DMS79 (cell line): Measurements from ENCODE around the gene DDB1.
A peak's percentile ranks its signal among the peaks of the same experiment; 100 is the strongest.

Experiments used
- DNase-seq: peaks from one replicate; lab custom pipeline; 2025; lab: John Stamatoyannopoulos, UW

DDB1 gene

DNA sequence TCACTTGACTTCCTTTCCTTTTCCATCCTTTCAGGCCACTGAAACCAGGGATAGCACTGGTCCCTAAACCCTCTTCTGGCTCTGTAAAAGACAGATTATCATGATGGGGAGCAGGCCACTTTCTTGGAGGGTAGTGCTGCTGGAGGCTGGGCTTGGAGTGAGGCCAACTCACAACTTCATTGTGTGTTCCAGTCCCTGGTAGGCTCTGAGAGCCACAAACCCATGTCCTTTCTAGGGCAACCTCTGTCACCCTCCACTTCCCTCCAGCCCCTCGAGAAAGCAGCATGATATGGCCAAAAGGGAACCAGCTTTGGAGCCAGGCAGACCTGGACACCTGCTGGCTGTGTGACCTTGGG lies 2.4 kb upstream of the DDB1 start:
- DNase-seq, result no peak

DNA sequence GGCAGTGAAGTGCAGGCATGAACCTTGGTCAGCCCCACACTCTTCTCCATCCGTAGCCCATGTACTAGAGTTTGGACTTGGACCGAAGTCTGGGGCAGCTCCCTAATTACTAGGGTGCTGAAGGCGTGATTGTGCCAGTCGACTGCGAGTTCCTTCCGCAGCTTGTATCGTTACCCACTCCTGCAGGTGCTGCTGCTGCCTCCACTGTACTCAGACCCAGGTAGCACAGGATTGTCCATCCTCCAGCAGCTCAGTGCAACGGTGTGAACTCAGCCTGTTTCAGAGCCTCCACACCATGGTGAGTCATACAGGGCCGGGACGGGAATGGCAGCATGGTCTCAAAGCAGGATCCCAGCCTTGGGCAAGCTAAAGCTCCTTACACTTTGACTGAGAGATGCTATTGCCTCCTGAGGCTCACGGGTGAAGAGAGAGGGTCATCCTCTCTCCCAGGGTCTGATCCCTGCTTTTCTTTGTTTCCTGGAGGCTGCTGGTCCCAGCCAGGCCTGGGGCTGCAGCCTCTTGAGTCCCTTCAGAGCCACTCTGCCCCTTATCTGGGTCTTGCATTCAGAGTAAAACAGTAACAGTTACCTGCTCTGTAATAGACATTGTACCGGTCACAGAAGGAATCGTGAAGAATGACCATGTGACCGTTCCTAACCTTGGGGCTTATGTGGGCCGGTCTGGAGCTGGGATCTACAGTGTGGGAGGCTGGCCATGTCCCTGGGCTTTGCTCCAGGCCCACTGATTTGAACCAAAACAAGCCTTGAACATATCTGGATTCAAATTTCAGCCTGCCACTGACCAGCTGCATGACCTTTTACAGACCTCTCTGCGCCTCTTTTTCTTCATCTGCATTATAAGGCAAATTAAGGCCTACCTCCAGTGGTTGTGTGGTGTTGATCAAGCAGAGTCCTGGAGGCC lies 1.8 kb upstream of the DDB1 start:
- DNase-seq, result no peak

DNA sequence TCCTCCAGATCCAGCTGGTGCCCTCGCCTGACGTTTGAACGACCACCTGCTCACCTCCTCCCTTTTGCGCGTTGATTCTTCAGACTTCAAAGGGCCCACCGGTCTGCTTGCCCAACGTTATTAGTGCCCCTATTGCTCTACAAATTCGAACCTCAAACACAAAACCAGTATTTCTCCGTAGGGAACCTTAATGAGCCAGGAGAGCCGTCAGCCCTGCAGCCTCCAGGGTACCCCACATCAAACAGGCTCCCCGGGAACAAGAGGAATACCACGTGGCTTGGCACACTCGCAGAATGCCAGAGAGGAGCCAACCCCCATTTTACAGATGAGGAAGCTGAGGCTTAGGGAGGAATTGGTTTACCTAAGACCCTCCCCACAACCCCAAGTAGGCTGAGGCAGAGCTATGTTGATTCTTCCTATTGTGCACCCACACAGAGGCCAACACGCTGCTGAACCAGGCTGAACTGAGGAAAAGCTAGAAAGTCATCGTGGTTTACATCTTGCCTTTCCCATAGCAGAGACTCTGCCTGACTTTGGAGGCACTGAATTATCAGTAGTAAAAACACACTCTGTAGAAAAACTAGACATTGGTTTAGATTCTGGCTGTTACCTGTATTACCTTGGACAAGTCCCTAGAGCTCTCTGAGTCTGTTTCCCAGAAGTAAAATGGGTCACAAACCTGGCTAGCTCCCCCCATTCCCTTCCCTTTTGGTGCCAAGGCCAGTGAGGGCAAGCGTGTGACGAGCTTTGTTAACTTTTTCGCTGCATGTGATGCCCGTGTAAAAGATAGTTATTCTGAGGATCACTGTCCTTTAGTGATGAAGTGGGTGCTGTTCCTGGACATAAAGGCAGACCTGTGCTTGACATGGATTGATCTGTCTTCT lies 887 bp upstream of the DDB1 start:
- DNase-seq, result no peak

DNA sequence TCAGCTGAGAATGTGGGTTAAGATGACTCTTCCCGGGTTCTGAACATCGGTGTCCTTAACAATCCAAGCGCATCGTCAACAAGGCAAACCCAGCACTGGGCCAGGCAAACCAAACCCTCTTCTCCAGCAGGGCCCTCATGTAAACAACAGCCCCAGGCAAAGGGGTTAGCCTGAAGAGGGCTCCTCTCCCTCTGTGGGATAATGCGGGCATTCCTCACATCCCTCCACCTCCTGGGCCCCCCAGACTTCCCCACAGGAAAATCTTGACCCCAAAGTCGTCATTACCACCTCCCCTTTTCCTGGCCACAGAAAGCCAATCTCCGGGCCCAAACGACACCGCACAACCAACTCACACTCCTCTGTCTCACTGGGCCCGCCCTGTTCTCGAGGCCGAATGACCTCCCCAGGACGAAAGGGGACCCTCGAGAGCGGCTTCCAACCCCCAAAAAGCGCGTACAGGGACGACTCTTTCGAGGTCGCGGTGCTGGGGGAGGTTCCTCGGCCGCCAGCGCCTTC lies 566 bp downstream of the DDB1 start:
- DNase-seq, result no peak

DNA sequence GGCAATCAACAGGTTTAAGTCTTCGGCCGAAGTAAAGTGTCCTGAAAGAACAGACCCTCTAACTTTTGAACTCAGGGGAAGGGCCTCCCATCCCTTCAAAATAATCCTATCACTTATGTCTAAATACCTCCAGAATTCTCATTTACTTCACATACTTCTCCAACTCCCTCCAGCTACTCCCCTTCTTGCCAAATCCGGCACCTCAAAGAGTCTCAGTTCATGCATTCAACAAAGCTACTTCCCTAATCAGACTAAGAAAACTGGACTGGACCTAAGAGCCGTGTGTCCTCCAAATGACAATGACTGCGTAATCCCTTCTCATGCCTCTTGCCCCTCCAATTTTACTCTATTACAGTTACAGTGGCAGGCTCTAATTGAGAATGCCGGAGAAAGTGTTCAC lies 1.3 kb downstream of the DDB1 start:
- DNase-seq, result no peak

DNA sequence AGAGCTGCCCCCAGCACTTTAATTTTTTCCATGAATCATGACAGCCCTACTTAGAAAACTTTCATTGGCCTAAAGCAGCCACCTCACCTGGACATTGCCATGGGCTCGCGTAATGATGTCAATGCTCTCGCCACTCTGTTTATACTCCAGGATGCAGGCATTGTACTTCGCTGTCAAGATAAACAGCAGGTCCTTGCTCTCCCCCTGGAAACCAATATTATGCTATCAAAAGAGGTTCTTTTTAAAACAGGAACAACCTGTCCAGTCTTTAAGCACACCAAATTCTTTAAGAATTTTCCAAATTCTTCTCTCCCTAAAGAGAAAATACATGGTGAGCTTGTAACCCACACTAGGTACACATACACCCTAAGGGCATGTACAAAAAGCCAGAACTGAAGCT lies 3.0 kb downstream of the DDB1 start:
- no peak for DNase-seq

DNA sequence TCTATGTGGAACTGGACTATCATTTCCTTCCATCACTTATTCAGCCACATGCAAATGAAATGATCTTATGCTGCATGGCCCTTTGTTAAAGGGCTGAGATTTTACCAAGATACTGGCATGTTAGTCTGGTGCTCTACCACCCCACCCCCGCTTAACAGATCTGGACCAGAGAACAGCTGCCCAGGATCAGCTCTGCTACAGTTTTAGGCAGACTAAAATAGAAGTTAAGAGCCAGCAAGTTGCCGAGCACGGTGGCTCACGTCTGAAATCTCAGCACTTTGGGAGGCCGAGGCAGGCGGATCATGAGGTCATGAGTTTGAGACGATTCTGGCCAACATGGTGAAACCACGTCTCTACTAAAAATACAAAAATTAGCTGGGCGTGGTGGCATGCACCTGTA lies 4.6 kb downstream of the DDB1 start:
- no peak for DNase-seq

DNA sequence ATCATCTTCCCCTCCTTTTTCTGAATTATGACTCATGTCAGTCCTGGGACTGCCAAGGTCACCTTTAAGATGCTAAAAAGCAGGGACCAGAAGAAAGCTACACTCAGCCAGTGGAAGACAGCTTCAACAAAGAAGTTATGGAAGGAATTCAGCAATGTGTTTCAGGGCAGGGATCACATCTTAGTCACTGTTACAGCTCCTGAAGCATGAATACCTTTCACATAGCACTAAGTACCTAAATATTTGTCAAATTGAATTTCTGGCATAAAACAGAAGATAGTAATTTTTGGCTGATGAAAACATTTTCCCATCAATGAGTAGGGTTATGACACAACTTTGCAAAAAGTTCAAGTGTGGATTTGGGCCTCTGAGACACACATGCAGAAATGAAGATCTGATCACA lies 5.2 kb downstream of the DDB1 start:
- DNase-seq, result no peak

DNA sequence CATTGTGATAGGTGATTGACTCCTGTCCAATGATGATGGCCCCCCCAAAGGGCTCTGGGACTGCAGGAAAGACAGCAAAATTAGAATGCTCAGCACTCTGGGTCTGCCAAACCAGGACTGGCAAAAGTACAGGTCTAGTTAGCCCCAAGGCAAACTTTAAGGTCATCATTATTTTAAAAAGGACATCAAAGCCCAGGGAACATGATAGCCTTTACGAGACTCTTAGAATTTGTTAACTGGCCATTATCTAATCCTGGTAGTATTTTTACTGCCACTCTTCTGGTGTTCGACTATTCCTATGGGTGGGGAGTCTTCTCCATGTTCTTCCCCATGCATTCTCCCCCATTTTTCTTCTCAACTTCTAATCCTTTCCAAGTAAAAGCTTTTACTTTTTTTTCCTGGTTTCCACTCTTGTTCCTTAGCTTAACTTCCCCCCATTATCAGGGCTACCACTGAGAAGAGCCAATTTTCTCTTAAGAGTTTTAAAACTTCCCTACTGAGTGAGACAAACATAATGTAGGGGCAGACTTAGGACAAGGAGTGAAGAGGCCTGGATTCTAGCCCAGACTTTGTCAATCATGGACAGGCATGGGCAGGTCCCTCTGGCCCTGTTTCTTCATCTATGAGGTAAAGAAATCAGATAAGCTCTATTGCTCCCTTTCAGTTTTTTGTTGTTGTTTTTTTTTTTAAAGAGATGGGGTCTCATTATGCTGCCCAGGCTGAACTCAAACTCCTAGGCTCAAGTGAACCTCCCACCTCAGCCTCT lies 7.1 kb downstream of the DDB1 start:
- DNase-seq, result no peak

DNA sequence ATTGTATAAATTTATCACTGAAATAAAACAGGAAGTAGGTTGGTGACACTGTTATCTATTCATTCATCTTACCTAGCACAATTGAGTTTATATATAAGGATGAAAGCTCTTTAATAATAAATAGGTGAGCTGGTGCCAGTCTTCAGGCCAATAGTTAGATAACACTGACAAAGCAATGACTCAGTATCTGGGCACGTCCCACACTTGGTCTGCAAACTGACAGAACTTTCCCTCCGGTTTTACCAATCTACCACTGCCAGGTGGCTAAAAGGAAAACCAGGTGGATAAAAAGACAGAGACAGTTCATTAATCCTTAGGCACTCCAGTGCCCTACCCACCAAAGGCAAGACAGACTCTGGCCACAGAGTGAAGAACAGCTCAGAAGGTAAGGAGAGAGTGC lies 17.6 kb downstream of the DDB1 start:
- no peak for DNase-seq

DNA sequence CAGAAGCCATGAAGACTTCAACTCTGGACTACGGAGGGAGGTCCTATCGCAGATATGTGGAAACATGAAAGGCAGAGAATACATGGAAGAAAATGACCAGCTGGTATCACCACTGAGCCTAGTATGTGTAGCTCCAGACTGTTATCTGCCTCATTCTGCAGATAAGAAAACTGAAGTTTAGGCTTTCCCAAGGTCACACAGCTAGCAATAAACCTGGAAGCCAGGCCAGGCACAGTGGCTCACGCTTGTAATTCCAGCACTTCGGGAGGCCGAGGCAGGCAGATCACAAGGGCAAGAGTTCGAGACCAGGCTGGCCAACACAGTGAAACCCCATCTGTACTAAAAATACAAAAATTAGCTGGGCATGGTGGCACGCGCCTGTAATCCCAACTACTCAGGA lies 22.2 kb downstream of the DDB1 start:
- DNase-seq, result no peak

DNA sequence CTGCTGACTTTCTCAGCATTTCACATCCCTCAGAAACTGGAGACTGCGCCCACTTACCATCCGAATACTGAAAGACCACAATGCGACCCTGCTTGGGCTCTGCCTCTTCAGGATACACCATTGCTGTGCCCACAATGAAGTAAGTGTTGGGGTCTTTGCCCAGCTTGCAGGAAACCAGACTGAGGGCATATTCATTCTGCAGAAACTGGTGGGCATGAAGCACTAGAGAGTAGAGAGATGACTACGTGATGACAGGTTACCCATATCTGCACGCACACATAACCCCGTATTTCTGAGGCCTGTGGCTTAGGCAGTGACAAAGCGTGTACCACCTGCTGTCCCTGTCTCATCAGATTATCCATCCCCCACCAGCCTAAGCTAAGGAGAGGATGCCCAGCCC lies 23.2 kb downstream of the DDB1 start:
- no peak for DNase-seq

DNA sequence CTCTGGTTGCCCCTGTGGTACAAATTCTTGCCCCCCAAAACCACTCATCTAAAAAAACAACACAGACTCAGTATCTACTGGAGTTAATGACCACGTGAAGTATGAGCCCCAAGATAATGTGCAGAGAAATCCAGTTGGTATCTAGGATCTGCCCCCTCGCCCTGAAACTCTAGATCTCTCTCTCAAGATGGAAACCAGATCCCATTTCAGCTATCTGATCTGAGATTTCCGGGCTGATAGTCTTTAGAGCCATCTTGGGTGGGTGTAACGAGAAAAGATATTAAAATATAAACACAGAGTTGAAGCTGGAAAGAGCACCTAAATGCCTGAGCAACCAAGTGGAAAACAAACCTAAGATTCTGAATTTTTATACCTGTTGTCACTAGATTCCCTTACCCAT lies 23.8 kb downstream of the DDB1 start:
- no peak for DNase-seq

DNA sequence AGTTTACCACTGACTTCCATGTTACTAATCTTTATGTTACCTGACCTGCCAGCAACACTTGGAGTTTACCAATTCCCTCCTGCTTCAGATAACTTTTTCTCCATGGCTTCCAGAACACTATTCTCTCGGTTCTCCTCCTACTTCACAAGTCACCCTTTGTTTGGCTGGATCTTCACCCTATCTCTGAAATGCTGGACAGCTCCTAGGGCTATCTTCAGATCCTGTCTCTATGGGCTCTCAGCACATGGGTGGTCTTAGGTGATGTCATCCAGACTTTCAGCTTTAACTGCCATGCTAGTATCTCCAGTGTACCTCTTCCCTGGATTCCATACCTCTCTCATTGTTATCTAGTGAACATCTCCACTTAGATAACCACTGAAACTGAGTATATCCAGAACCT lies 25.6 kb downstream of the DDB1 start:
- DNase-seq, result no peak

DNA sequence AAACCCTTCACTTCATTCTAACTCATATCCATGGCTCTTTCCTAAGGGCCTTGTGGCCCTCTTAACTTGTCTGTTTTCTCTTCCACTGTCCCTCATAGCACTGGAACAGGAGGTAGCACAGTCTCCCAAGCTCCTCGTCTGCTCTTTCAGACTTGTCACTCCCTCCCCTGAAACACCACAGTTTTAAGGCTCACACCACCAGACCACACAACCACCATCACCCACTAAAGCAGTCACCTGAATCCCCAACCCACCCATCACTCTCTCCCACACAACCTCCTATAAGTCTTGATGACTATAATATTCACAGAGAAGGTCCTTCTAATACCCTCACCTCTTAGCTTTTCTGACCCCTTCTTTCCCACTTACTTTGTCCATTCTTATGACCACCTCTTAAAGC lies 26.7 kb downstream of the DDB1 start:
- DNase-seq, result no peak

DNA sequence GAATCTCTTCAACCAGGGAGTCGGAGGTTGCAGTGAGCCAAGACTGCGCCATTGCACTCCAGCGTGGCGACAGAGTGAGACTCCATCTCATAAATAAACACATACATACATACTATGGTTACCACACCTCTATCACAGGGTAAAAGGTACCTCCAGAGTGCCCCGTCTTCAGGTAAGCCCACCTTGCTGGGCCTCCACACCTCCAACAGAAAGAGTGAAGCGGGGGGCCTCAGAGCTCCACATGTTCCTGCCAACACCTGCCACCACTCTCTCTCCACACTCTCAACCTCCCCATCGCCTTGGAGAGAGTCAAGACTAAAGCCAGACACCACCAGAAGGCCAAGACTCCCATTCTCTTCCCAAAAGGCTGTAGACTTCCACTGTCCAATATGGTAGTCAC lies 27.5 kb downstream of the DDB1 start:
- DNase-seq, result no peak

DNA sequence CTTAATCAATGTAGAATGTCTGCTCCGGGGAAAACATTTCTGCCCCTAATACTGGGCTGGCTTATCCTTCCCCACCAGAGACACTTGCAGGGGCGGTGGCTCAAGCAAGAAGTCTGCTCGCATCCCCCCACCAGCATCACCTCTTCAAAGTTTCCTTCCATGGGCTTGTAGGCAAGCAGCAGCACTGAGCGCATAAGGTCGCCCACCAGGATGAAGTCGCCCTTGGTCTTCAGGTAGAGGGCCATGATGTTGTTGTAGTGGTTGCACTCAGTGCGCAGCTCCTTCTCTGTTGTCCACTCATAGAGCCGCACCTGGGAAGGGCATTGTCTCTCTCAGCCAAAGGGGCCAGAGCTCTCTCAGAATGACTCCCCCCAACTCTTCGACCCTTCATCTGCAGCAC lies 29.2 kb downstream of the DDB1 start:
- no peak for DNase-seq

DNA sequence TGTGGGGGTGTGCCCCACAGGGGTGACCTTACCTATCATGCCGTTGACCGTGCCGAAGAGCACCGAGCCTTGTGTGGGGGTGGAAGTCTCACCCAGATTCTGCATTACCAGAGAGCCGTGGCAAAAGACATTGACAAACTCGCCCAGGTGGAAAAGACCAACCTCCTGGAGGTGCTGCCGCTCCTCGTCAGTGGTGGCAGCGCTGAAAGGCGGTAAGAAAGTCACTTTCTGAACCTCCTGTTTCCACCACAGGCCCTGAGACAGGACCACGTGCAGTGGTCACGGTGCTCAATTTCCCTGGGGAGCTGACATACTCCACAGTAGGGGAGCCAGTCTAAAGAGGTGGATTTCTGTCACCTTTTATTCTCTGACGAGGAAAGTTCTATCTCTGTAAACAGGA lies 30.4 kb downstream of the DDB1 start:
- no peak for DNase-seq

DNA sequence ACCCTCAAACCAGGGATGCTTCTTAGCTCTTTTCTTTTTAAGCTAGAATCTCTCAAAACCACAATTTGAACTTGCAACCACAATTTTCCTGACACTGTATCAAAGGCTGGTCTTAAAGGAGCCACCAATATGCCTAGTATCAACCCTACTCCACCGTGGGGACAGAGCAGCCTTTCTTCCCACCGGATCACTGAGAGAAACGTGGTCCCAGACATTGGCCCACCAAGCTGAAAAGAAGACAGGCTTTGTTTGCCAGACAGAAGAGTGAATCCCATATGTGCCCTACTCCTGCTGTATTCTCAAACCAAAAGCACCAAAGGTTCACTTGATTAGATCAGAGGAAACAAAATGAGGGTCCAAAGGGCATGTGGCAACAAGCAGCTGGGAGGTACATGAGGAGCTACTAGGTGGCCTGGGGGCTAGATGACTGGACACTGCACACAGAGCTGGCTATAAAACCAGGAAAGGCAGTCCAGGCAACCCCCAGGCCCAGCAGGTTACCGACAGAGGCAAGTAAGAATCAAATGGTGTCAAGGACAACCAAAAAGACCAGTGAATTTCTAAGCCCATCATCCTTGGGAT lies 34.2 kb downstream of the DDB1 start:
- DNase-seq, result no peak

DNA sequence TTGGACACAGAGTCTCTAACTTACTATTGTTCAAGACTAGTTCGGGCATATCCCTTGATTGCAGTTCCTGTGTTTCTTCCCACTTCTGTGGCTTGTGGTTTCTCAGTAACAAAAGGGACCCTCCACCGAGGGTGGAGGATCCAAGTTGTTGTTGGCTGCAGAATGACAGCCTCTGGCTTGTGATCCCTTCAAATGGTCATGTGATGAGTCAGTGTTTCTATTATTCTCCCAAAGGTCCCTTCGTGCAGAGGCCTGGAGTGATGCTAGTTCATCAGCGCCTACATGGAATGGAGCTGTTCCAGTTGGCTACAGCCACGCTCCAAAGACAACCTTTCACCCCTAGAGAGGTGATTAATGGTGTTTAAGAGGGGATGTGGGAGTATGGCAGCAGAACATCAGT lies 35.2 kb downstream of the DDB1 start:
- peak; percentile 64 for DNase-seq

DNA sequence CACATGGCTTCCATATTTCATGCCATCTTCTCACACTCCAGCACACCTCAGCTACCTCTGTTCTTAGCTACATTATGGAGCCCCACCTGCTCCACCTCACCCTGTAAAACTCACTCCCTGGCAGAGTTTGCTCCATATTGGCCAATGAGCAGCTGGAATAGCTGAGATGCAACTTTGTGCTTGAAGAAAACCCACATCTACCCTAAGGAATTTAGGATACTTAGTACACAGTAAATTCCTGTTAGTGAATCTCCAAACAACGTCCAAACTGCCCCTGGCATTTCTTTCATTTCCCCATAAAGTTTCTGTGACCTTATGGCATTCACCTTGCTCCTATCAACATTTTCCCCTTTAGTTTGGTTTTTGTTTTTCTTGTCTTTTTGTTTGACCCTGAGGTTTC lies 35.6 kb downstream of the DDB1 start:
- no peak for DNase-seq

DNA sequence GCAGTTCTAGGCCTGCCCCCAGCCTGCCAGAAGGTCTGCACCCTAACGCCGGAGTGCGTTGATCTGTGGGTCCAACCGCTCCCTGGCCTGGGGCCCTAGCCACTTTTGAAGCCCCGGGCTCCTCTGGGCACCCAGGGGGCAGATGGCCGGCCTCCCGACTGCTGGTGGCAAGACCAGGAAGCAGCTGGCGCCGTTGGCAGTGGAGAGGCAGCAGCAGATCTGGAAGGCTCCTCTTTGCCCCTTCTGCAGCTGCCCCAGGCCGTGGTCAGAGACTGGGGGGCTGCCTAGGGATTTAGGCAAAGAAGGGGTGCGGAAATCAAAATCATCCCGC lies 37.3 kb downstream of the DDB1 start:
- no peak for DNase-seq
